ENCODE measurements around the gene TMCO1.

DNA sequence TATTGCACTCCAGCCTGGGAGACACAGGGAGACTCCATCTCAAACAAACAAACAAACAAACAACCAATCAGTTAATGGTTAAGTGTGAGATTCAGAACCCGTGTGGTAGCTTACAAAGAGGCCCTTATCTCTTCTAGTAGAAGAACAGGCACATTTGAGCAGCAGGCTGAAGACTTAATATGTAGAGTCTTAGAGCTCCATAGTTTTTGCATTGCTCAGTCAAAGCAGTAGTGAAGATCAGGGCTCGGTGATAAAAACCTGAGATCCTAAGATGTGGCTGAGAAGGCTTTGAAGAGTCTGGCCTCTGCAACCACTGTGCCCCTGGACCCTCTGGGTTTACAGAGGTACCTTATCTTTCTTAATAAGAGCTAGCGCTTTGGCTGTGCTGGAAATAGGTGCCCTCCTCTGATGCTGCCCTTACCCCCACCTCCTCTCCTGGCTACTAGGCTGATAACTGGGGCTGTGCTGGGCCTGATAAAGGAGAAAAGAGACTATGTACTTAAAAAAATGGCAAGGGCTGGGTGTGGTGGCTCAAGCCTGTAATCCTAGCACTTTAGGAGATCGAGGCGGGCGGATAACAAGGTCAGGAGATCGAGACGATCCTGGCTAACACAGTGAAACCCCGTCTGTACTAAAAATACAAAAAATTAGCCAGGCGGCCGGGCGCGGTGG lies 48.3 kb upstream of the TMCO1 start:
- TF ChIP-seq POLR2AphosphoS5 (IDR thresholded peaks at IDR 0.05) (no peak), POLR2A (IDR thresholded peaks at IDR 0.05) (no peak)
- TF ChIP-seq, protein P1, sequence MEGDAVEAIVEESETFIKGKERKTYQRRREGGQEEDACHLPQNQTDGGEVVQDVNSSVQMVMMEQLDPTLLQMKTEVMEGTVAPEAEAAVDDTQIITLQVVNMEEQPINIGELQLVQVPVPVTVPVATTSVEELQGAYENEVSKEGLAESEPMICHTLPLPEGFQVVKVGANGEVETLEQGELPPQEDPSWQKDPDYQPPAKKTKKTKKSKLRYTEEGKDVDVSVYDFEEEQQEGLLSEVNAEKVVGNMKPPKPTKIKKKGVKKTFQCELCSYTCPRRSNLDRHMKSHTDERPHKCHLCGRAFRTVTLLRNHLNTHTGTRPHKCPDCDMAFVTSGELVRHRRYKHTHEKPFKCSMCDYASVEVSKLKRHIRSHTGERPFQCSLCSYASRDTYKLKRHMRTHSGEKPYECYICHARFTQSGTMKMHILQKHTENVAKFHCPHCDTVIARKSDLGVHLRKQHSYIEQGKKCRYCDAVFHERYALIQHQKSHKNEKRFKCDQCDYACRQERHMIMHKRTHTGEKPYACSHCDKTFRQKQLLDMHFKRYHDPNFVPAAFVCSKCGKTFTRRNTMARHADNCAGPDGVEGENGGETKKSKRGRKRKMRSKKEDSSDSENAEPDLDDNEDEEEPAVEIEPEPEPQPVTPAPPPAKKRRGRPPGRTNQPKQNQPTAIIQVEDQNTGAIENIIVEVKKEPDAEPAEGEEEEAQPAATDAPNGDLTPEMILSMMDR (IDR thresholded peaks at IDR 0.05): no peak
